ENCODE data around the gene DEFB128.

GRCh38 chr20:157154-157553, 32.4 kb downstream of the DEFB128 start, which contains the start of gene DEFB127:
- TF ChIP-seq CTCF (IDR thresholded peaks at IDR 0.05) (no peak), POLR2A (IDR thresholded peaks at IDR 0.05) (no peak)
